SJSA1 (cell line): Measurements from ENCODE around the gene CEP63. TPM values are rescaled to one million over a fixed set of nuclear protein-coding genes. Genes with fewer than 3 reads are reported as not detected.

ENCODE experiments used
- DNase-seq, 2 experiments: peaks; one replicate each; pipeline ENCODE4 v3.0.0-alpha.2; 2015 to 2020; ENCODE audit warnings: low spot score in 2 of 2, low read depth in 1 of 2
- H3K27ac ChIP-seq: fragments of 250-450 bp; sonication (Bioruptor Pico); 2 replicates; pipeline ENCODE4 v1.5.1; 2020; ENCODE audit warnings: mild to moderate bottlenecking, moderate library complexity
- H3K27me3 ChIP-seq: fragments of 250-450 bp; sonication (Bioruptor Pico); replicated peaks from 2 replicates; pipeline ENCODE4 v1.5.1; 2020; ENCODE audit warnings: mild to moderate bottlenecking, moderate library complexity
- H3K36me3 ChIP-seq: fragments of 250-450 bp; sonication (Bioruptor Pico); 2 replicates; pipeline ENCODE4 v1.5.1; 2020; ENCODE audit warnings: mild to moderate bottlenecking
- H3K4me1 ChIP-seq: fragments of 250-450 bp; sonication (Bioruptor Pico); replicated peaks from 2 replicates; pipeline ENCODE4 v1.6.1; 2021; ENCODE audit warnings: mild to moderate bottlenecking
- H3K4me3 ChIP-seq: fragments of 250-450 bp; sonication (Bioruptor Pico); 2 replicates; pipeline ENCODE4 v1.5.1; 2020; ENCODE audit warnings: mild to moderate bottlenecking
- H3K9me3 ChIP-seq: fragments of 250-450 bp; sonication (Bioruptor Pico); replicated peaks from 2 replicates; pipeline ENCODE4 v1.5.1; 2020; ENCODE audit warnings: mild to moderate bottlenecking
- total RNA-seq: library from RNA; depleted of rRNA; stranded (reverse); fragments of >200 nt; shearing (Covaris generic); gene quantifications from 2 replicates; pipeline ENCODE4 v1.2.3, GENCODE V29; 2014

The CEP63 gene
- total RNA-seq, 1 experiment from 2014 or later, result 18.8 TPM

DNA sequence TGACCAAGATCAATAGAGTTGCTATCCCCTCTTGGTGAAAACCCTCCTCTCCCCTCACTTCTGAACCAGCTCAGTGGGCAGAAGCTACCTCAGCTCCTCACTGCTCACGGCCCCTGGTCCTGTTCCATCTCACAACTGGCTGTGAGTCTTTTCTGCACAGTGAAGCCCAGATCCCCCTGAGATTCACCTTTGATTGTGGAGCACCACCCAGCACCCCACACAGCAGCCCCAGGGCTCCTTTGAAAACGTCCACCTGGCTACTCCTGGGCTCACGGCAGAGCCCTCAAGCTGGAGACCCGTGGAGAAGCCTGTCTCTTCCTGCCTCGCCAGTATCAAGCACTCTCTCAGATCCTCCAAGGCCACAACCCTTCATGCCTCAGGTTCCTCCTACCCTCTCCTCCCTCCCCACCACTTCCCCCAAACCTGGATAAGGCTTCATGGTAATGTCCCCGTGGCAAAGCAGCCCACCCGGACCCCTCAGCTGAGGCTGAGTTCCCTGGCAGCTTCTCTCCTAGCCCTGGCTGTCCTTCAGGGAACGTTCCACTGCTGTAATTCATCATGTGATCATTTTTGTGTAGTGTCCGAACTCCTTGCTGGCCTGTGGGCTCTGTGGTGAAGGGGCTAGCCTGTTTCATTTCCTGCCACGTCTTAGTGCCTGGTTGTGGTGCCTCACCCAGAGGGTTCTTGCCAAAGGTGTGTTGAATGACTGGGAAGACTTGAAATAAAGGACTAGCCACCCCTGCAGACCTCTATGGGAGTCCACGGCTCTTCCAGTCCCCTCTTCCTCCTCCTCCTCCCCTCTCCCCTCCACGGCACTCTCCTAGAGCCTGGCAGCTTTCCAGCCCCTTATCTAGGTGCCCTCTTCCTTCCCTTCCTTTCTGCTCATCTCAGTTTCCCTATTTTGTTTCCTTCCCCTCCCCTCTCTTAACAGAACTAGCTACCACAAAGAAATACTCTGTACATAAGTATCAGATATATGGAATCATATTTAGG, 120.5 kb downstream of the CEP63 start:
- Histone ChIP-seq H3K36me3 (no peaks in the 10 kb centered on the region), H3K4me3 (no peak overlapping the region), H3K27ac (no peak overlapping the region), H3K27me3 (no peaks in the 10 kb centered on the region), H3K9me3 (no peaks in the 10 kb centered on the region), H3K4me1 (no peaks in the 10 kb centered on the region)
- DNase-seq, result no peak

DNA sequence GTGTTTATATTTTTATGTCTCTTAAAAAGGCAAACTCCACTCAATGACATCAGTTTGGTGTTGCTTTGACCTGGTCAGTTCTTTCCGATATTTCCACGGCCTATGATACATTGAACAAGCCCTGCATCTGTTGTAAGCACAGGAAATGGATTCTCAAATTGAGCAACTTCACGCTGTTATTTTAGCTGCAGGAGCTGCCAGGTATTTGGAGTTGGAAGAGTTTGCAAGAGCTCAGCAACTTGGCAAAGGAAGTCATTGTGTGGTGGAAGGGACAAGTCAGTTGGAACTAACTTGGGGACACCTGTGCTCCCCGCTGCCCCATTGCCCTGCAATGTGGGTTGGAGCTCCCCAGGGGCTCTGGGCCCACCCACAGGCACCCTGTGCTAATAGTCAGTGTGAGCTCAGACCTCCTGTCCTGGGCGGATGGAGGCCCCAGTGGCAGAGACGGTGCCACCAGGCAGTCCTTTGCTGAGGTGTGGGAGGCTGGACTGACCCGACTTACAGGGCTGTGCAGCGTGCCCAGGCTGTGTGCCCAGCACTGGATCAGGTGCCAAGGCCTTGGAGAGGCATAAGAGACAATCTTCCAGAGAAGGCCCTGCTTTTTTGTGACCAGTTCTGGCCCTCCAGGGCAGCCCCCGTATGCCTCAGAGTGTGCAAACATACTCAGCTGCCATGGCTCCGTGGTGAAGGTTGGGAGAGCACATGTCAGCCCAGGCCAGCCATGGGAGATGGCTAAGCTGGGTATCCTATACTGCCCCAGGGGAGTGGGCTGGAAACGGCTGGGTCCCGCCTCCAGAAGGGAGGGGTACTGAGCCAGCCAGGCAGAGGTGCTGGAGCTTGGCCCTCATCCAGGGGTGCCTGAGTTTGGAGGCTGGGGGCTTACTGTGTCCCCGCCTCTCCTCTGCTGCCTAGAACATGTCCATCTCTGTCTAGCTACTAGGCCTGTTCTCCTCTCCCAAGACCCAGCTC, 121.5 kb downstream of the CEP63 start:
- no peak overlapping the region for H3K4me3 ChIP-seq
- DNase-seq, result no peak

DNA sequence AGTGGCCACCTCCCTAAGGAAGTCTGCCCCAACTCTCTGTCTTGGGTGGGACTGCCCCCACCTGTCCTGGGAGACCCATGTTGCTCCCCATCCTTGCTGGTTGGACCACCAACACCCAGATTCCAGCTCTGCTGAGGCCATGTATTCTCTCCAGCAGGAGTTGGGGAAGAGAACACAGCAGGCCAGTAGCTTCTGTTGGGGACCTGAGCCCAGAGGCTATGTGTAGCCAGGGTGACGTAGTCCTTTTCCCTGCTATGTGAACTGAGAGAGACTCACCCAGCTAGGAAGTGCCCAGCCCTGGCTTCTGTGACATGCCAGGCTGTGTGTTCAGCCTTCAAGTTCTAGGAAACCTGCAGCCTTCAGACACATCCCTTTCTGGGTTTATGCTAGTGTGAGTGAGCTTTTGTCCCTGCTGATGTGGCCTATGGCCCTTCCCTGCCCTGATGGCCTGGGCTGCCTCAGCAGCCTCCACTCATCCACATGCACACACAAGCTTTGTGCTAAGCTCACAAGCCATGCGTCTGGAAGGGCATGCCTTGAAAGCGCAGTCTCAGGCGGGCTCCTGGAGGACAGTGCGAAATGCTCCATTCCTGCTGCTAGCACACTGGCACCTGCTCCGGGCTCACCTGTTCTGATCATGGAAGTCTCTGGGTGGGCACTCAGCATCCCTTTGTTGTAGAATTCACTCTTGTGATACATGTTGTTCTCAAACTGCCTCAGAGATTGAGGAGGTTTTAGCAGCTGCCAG, 122.3 kb downstream of the CEP63 start:
- Histone ChIP-seq H3K4me1 (no peaks in the 10 kb centered on the region), H3K36me3 (no peaks in the 10 kb centered on the region), H3K27ac (no peak overlapping the region), H3K4me3 (no peak overlapping the region), H3K9me3 (no peaks in the 10 kb centered on the region), H3K27me3 (no peaks in the 10 kb centered on the region)
- no peak for DNase-seq

More for the DNA sequence above, 121.5 kb downstream of the CEP63 start:
- Histone ChIP-seq H3K27me3 (no peaks in the 10 kb centered on the region), H3K27ac (no peak overlapping the region), H3K4me1 (no peaks in the 10 kb centered on the region), H3K36me3 (no peaks in the 10 kb centered on the region), H3K9me3 (no peaks in the 10 kb centered on the region)

DNA sequence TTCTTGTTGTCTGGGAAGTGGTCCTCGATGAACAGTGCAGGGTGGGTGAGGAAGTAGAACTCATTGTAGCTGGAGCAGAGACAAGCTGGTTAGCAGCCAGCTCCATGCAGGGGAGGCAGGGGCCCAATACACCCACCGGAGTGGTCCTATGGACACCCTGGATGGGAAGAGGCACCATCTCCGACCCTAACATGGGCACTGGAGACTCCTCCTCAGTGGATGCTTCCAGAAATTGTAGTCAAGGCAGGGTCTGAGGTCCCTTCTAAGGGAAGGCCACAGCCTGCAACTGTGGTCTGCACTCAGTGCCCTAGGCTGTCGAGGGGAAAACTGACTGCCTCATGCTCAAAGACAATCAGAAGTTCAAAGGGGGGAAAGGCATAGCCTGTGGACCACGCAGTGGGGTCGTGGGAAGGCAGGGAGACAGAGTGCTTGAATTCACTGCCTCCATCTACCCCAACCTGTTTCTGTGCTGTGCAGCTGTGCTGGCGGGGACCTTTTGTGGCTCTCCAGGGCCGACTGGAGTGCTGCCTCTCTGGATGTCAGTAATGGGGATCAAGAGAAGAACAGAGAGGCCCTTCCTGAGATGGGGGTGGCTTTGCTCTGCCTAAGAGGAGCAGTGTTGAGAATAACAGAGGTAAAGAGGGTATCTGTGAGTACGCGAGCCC, 123.0 kb downstream of the CEP63 start:
- no peak for DNase-seq
- Histone ChIP-seq H3K4me3 (no peak overlapping the region), H3K4me1 (no peaks in the 10 kb centered on the region), H3K36me3 (no peaks in the 10 kb centered on the region), H3K9me3 (no peaks in the 10 kb centered on the region), H3K27me3 (no peaks in the 10 kb centered on the region), H3K27ac (no peak overlapping the region)

DNA sequence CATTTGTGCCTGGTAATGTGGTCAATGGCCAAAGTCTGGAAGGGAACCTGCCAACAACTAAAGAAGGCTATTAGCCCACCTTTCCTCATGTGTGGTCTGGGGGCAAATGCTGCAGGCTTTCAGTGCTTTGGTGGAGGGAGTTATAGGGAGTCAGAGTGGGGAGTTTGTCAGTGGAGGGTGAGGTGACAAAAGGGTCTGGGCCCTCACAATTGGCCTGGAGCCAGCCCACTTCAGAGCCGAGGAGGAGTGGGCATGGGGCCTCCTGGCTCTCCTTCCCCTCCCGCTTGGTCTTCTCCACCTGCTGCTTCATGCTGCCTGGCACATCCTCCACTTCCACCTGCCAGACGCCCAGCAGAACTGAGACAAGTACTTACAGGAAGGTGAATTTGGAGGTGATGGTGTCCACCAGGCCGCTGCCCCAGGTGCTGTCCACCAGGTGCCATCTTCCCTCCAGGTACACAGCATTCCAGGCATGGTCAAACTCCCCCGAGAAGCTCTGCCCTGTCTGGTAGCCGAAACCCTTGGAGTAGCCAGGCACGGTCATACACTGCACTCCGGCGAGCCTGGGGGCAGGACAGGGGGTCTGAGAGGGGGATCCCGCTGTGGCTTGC, 124.1 kb downstream of the CEP63 start:
- Histone ChIP-seq H3K9me3 (no peaks in the 10 kb centered on the region), H3K4me1 (no peaks in the 10 kb centered on the region), H3K27ac (no peak overlapping the region), H3K36me3 (no peaks in the 10 kb centered on the region), H3K27me3 (no peaks in the 10 kb centered on the region), H3K4me3 (no peak overlapping the region)
- DNase-seq, result no peak

DNA sequence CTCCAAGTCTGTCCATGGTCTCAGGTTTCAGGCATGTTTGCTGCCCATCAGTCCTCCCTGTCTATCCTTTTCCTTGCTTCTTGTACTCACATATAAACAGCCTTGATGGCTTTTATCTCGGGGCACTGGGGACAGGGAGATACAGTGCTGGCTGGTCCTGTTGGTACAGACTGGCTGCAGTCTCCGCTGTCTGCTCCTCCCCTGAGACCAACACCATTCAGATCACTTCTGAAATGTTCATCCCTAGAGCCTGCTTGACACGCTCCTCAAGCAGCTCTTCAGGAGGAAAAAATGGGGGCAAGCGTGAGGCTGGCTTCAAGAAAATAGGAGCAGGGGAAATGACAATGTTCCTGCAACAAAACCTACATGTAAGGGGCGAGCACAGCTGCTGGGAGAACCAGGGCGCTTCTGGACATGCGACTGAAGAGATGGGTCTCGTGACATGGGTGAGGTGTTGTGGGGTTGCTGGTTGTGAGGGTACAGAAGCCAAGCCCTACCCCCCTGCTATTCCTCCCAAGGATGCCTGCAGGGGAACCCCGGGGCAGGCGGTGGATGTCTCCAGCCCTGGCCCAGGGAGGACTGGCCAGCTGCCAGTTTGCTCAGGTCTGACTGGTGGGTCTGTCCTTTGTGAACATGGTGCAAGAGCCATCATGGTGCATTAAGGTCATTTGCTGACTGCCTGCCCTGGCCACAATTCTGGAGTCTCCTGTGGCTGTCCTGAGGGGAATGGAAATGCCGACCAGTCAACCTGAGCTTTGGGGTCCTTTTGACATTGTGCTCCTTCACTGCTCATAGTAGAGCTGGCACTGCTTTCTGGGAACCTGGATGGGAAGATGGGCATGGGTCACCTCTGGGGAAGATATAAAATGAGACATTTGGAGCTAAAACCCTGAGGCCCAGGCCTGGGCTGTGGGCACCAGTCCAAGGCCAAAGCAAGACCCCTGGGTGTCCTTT, 124.9 kb downstream of the CEP63 start:
- no peak for DNase-seq

DNA sequence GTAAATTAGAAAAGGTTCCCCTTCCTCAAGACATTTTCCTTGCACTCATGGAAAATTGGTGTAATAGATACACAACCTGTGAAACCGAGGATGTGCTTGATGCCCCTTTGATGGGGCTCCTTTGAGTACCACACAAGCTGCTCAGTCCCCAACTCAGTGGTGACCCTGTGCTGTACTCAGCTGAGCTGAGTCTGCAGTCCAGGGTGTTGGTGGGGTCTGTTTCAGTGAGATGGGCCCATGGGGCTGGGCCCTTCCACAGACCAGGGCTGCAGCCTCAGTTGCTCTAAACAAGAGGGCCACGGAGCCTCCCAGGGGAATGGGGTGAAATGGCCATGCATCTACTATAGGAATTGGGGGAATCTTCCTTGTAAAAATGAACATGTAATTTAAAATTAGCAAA, 125.7 kb downstream of the CEP63 start:
- Histone ChIP-seq H3K36me3 (no peaks in the 10 kb centered on the region), H3K27ac (no peak overlapping the region), H3K9me3 (no peaks in the 10 kb centered on the region), H3K27me3 (no peaks in the 10 kb centered on the region), H3K4me3 (no peak overlapping the region), H3K4me1 (no peaks in the 10 kb centered on the region)
- no peak for DNase-seq

More for the DNA sequence above, 124.9 kb downstream of the CEP63 start:
- Histone ChIP-seq H3K9me3 (no peaks in the 10 kb centered on the region), H3K4me3 (no peak overlapping the region), H3K27me3 (no peaks in the 10 kb centered on the region), H3K27ac (no peak overlapping the region), H3K36me3 (no peaks in the 10 kb centered on the region), H3K4me1 (no peaks in the 10 kb centered on the region)

DNA sequence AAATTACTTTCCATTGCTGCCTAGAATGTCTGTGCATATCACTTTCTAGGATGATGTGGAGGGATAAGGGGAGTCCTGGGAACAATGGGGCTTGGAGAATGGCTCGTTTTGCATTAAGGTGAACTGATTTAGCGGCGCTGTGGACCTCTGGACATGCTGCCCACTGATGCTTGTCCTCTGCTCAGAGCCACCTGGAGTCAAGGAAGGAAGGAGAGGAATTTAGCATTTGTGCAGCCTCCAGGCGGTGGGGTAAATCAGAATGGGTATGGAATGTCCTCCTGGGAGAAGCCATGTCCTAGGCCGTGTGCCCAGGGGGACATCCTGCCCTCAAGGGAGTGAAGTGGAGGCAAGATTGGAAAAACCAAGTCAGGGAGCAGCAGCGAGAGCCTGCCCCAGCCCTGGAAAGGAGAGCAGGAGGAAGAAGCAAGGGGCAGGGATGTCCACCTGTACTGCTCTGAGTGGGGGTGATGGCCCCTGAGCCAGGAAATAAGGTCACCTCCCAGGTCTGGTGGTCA, 127.2 kb downstream of the CEP63 start:
- Histone ChIP-seq H3K36me3 (no peaks in the 10 kb centered on the region), H3K4me3 (no peak overlapping the region), H3K4me1 (no peaks in the 10 kb centered on the region), H3K27me3 (0 out of 2 replicates have a peak, but pooled peaks cover 7% of the 10 kb centered on the region), H3K9me3 (no peaks in the 10 kb centered on the region), H3K27ac (no peak overlapping the region)
- no peak for DNase-seq

DNA sequence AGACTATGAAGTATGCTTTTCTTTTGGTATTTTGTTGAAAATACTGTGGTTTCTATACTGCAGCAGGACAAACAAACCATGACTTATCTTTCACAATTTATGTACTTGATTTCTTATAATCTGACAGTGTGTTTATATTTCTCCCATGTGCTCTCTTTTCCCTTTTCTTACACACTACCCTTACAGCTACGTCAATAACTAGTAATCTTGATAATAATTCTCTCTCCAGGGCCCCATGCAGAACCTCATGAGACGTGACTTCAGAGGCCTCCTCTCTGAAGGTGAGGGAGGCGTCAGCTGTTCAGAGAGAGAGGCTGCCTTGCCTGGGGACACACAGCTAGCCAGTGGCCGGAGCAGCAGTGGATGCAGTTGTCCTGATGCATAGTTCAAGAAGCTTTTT, 129.1 kb downstream of the CEP63 start:
- no peak overlapping the region for H3K4me3 ChIP-seq
- H3K36me3 ChIP-seq, result no peaks in the 10 kb centered on the region
- H3K27me3 ChIP-seq, result 0 out of 2 replicates have a peak, but pooled peaks cover 7% of the 10 kb centered on the region
- DNase-seq, result no peak
- H3K9me3 ChIP-seq, result no peaks in the 10 kb centered on the region
- H3K4me1 ChIP-seq, result no peaks in the 10 kb centered on the region
- H3K27ac ChIP-seq, result no peak overlapping the region

DNA sequence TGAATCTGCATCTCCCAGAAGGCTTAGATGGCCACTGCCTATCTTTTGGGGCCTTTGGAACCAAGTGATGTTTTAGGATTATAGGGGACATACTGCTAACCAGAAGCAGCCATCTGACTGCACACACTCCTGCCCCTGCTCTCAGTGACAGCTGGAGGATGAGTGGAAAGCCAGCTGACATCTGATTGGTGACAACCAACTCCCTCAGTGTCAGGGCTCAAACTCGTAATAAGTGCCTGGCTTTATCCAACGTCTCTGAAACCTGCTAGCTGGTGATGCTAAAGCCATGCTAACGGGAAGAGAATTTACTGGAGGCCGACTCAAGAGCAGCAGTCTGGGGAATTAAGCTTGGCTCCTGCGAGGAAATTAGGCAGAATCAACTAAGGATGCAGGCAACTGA, 129.9 kb downstream of the CEP63 start:
- Histone ChIP-seq H3K36me3 (no peaks in the 10 kb centered on the region), H3K27ac (no peak overlapping the region), H3K27me3 (0 out of 2 replicates have a peak, but pooled peaks cover 7% of the 10 kb centered on the region), H3K4me3 (no peak overlapping the region), H3K4me1 (no peaks in the 10 kb centered on the region), H3K9me3 (no peaks in the 10 kb centered on the region)
- no peak for DNase-seq

DNA sequence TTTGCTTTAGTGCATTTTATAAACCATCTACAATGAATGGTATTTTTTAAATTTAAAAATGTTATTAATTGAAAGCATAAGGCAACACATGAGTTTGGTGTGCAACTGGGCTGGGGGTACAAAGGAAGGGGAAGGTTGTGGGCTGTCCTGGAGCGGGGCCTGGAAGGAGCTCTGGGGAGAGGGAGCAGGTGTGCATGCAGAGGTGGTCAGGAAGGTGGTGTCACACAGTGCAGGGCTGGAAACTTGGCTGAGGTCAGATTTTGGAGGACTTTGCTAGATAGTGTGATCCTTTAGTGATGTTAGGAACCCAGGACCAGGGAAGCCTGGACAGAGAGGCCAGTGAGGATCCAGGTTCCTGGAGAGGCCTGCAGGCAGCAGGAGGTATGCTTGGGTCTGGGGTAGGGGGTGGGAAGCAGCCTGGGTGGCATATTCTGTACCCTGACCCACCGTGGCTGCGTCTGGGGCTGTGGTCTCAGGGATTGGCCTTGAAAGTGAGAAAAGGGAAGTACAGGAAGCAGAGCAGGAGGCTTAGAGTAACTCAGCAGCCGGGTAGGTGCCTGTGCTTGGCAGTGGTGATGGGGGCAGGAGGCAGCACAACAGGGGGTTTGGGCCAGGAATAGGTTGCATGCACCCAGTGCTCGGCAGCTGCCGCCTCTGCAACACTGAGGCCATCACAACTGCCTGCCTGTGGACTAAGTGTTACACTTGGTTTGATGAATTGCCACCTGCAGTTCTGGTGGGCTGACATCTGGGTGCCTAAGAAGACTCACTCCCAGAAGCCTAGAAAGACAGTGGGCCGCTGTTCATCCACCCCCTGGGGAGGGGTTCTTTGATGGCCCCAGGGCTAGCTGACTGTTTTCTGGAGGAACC, 132.0 kb downstream of the CEP63 start:
- no peaks in the 10 kb centered on the region for H3K4me1 ChIP-seq
- H3K4me3 ChIP-seq, result no peak overlapping the region
- no peaks in the 10 kb centered on the region for H3K36me3 ChIP-seq

More for the DNA sequence above, 132.0 kb downstream of the CEP63 start:
- no peak for DNase-seq
- Histone ChIP-seq H3K27ac (no peak overlapping the region), H3K9me3 (no peaks in the 10 kb centered on the region), H3K27me3 (0 out of 2 replicates have a peak, but pooled peaks cover 7% of the 10 kb centered on the region)
